ENCODE measurements around the gene PSAP. TPM values are rescaled to one million over a fixed set of nuclear protein-coding genes. Genes with fewer than 3 reads are reported as not detected.

The PSAP gene
- total RNA-seq, result 738 and 1,900 TPM in 2 replicates

GRCh38 chr10:71850743-71851464, at the start of gene PSAP:
TSS of gene PSAP (minus strand) at chr10:71851251. CDS start at chr10:71851221, 30 bp downstream.

GRCh38 chr10:71773221-71773971, 77.7 kb downstream of the PSAP start, which contains the start of gene VSIR:
TSS of gene VSIR (minus strand) at chr10:71773520. CDS start at chr10:71773439, 81 bp downstream.

Other genes with a start within 250 kb of the PSAP start
- gene C10orf105, start 131.5 kb downstream of the PSAP start, total RNA-seq, result under 0.01 TPM in 1 of 2 replicates, not detected in the other
- 15.1 and 95.4 TPM in 2 replicates for gene VSIR, start 77.7 kb downstream of the PSAP start, total RNA-seq
- gene CHST3, start 113.1 kb upstream of the PSAP start, total RNA-seq, result 15.4 and 26.3 TPM in 2 replicates
- gene SPOCK2, start 237.3 kb upstream of the PSAP start, total RNA-seq, result 0.83 and 1.6 TPM in 2 replicates